ENCODE measurements around the gene ADPRH. TPM values are rescaled to one million over a fixed set of nuclear protein-coding genes. Genes with fewer than 3 reads are reported as not detected.

The ADPRH gene
- total RNA-seq (2022; extraction: Qiagen RNA extraction; ENCODE audit: low read depth) = 2.9 to 3.4 TPM (median 3.0 TPM) in 5 replicates

GRCh38 chr3:119579366-119580066, at the start of gene ADPRH:
Gene ADPRH, plus strand, starts transcription at chr3:119579492. Its CDS starts 2,678 bp downstream, at chr3:119582170.

GRCh38 chr3:119559441-119559963, 19.8 kb upstream of the ADPRH start, which contains the start of gene CD80:
Gene CD80, minus strand, starts transcription at chr3:119559614. Its CDS starts 1,886 bp downstream, at chr3:119557728.

GRCh38 chr3:119597548-119598288, 18.4 kb downstream of the ADPRH start, which contains the start of gene PLA1A:
Gene PLA1A, plus strand, starts transcription at chr3:119597885. Its CDS starts 29 bp downstream, at chr3:119597914.

Other genes starting within 250 kb of the ADPRH start
- 25.0 to 34.3 TPM (median 31.6 TPM) in 5 replicates for gene TMEM39A, start 115.9 kb upstream of the ADPRH start, total RNA-seq (2022; extraction: Qiagen RNA extraction; ENCODE audit: low read depth)
- 8.3 to 12.9 TPM (median 10.1 TPM) in 5 replicates for gene POGLUT1, start 110.5 kb upstream of the ADPRH start, total RNA-seq (2022; extraction: Qiagen RNA extraction; ENCODE audit: low read depth)
- gene TIMMDC1, start 80.9 kb upstream of the ADPRH start, total RNA-seq (2022; extraction: Qiagen RNA extraction; ENCODE audit: low read depth) = 56.4 to 87.6 TPM (median 82.3 TPM) in 5 replicates
- gene CD80, start 19.9 kb upstream of the ADPRH start, total RNA-seq (2022; extraction: Qiagen RNA extraction; ENCODE audit: low read depth) = not detected in 5 replicates
- 0.13 to 0.45 TPM (median 0.22 TPM) in 5 replicates for gene PLA1A, start 18.4 kb downstream of the ADPRH start, total RNA-seq (2022; extraction: Qiagen RNA extraction; ENCODE audit: low read depth)
- 0.16 to 0.99 TPM (median 0.24 TPM) in 4 of 5 replicates, not detected in the other for gene POPDC2, start 81.1 kb downstream of the ADPRH start, total RNA-seq (2022; extraction: Qiagen RNA extraction; ENCODE audit: low read depth)
- 99.7 to 114 TPM (median 106 TPM) in 5 replicates for gene COX17, start 97.9 kb downstream of the ADPRH start, total RNA-seq (2022; extraction: Qiagen RNA extraction; ENCODE audit: low read depth)
- 0.20 to 0.41 TPM (median 0.32 TPM) in 4 of 5 replicates, not detected in the other for gene CFAP91, start 123.5 kb downstream of the ADPRH start, total RNA-seq (2022; extraction: Qiagen RNA extraction; ENCODE audit: low read depth)
- gene NR1I2, start 202.6 kb downstream of the ADPRH start, total RNA-seq (2022; extraction: Qiagen RNA extraction; ENCODE audit: low read depth) = not detected in 5 replicates

All from A549 treated with DMSO at 1 μM for 4 hours (cell line).